ENCODE results near the gene AK5.
A peak's percentile ranks its signal among the peaks of the same experiment; 100 is the strongest.
"Not testable (repeated sequence)": the region's sequence is repeated elsewhere in the genome, so short reads cannot be mapped to it uniquely, and the experiment has no call there.

AK5 gene

DNA sequence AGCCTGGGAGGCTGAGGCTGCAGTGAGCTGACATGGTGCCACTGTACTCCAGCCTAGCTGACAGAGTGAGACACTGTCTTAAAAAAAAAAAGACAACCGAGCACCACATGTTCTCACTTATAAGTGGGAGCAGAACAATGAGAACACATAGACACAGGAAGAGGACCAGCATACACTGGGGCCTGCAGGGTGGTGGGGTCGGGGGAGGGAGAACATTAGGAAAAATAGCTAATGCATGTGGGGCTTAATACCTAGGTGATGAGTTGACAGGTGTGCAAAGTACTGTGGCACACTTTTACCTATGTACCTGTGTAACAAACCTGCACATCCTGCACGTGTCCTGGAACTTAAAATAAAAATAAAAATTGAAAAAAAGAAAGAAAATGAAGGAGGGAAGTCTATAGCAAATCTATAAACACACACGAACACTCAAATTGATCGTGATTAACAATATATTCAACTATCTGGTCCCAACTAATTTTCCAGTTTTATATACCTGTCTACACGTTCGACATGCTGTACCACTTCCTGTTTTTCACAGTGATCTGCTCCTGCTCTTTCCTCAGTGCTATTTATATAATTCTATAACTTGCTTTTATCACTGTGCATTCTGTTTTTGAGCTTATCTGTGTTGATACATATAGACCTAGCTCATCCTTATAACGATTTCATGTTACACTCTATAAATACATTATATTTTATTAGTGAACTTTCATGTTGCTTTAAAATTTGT lies 27.2 kb downstream of the AK5 start:
- DNase-seq (ENCODE audit: low read depth) = no peak
- H3K4me3 ChIP-seq (replicated peaks; ENCODE audit: low read depth, low read length) = no peak overlapping the region
- TF ChIP-seq, protein P1, sequence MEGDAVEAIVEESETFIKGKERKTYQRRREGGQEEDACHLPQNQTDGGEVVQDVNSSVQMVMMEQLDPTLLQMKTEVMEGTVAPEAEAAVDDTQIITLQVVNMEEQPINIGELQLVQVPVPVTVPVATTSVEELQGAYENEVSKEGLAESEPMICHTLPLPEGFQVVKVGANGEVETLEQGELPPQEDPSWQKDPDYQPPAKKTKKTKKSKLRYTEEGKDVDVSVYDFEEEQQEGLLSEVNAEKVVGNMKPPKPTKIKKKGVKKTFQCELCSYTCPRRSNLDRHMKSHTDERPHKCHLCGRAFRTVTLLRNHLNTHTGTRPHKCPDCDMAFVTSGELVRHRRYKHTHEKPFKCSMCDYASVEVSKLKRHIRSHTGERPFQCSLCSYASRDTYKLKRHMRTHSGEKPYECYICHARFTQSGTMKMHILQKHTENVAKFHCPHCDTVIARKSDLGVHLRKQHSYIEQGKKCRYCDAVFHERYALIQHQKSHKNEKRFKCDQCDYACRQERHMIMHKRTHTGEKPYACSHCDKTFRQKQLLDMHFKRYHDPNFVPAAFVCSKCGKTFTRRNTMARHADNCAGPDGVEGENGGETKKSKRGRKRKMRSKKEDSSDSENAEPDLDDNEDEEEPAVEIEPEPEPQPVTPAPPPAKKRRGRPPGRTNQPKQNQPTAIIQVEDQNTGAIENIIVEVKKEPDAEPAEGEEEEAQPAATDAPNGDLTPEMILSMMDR (IDR thresholded peaks at IDR 0.05; ENCODE audit: low read length, missing control alignments) = no peak

DNA sequence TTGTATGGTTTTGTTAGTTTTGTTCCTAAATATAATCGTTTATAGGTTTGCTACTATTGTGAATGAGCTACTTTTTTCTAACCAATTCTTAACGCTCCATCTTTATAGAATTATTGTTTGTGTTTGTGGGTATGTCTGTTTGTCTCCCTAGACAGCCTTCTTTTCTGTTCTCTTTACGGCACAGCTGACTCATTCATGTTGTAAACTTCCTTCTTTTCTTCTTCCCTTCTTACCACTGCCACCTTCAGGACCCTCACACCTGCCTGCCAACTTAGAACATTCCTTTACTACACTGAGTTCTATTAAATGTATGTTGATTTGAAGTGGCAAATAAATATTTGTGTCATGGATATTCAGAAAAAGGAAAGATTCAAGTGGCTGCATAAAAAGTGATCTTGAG lies 29.1 kb downstream of the AK5 start:
- no peak overlapping the region for H3K4me3 ChIP-seq (replicated peaks; ENCODE audit: low read depth, low read length)
- TF ChIP-seq, protein P1 (IDR thresholded peaks at IDR 0.05; ENCODE audit: low read length, missing control alignments) = no peak
- no peak for DNase-seq (ENCODE audit: low read depth)

DNA sequence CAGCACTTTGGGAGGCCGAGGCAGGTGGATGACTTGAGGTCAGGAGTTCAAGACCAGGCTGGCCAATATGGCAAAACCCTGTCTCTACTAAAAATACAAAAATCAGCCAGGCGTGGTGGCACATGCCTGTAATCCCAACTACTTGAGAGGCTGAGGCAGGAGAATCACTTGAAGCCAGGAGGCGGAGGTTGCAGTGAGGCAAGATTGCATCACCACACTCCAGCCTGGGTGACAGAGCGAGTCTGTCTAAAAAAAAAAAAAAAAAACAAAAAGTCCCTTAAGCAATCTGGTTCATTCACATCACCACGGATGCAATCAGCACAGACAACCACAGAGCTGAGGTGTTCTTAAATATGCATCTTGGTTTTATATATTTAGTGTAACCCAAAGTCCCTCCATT lies 30.5 kb downstream of the AK5 start:
- H3K4me3 ChIP-seq (replicated peaks; ENCODE audit: low read depth, low read length) = not testable (repeated sequence)
- peak; percentile 19 for DNase-seq (ENCODE audit: low read depth)

DNA sequence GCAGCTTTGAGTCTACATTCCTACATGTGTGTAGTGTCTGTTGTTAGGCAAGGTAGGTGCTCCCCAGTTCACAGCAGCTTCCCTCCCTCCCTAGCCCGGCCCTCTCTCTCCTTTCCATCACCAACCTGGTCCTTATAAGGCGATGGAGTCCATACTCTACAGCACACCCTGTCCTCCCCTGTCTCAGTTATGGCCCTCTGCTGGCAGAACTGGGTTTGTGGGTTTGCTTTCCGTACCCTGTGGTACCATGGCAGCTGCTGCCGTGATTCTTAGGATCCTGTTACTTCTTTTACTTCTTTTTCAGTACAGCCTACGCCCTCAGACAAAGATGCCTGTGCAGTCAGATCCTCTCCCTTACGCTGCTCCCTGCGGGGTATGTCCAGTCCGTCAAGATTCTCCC lies 31.7 kb downstream of the AK5 start:
- TF ChIP-seq, protein P1 (IDR thresholded peaks at IDR 0.05; ENCODE audit: low read length, missing control alignments) = peak; percentile 56
- no peak overlapping the region for H3K4me3 ChIP-seq (replicated peaks; ENCODE audit: low read depth, low read length)
- DNase-seq (ENCODE audit: low read depth) = peak; percentile 60

DNA sequence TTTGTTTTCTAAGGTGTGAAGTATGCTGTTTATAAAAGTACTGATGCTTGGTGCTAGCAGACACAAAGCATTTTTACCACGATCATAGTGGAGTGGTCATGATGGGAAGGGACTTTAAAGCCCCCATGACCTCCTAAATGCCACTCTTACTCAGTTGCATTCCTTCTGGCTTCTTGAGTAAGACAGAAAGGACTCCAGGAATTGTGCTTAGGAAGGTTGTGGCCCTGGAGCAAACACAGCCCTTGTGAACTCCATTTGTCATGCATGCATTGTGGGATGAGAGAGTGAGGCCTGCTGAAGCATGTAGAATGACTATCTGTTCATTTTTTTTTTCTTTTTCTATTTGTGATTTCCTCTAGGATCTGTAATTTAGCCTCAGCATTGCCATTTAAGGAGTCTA lies 34.2 kb downstream of the AK5 start:
- peak; percentile 7 for DNase-seq (ENCODE audit: low read depth)
- no peak overlapping the region for H3K4me3 ChIP-seq (replicated peaks; ENCODE audit: low read depth, low read length)
- TF ChIP-seq, protein P1 (IDR thresholded peaks at IDR 0.05; ENCODE audit: low read length, missing control alignments) = no peak

DNA sequence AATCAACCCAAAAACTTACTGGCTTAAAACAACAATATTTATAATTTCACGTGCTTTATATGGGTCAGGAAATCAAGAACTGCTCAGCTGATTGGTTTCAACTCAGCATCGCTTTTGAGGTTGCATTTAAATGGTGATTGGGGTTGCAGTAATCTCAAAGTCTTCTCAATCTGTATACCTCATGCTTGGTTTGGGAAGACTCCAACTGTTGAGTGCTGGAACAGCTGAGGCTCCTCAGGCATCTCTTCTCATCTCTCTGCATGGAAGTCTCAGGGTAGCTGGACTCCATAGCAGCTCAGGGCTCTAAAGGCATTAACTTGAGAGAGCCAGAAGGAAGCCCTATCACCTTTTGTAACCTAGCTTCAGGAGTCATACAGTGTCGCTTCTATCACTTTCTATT lies 35.1 kb downstream of the AK5 start:
- H3K4me3 ChIP-seq (replicated peaks; ENCODE audit: low read depth, low read length) = no peak overlapping the region
- TF ChIP-seq, protein P1 (IDR thresholded peaks at IDR 0.05; ENCODE audit: low read length, missing control alignments) = no peak
- no peak for DNase-seq (ENCODE audit: low read depth)

DNA sequence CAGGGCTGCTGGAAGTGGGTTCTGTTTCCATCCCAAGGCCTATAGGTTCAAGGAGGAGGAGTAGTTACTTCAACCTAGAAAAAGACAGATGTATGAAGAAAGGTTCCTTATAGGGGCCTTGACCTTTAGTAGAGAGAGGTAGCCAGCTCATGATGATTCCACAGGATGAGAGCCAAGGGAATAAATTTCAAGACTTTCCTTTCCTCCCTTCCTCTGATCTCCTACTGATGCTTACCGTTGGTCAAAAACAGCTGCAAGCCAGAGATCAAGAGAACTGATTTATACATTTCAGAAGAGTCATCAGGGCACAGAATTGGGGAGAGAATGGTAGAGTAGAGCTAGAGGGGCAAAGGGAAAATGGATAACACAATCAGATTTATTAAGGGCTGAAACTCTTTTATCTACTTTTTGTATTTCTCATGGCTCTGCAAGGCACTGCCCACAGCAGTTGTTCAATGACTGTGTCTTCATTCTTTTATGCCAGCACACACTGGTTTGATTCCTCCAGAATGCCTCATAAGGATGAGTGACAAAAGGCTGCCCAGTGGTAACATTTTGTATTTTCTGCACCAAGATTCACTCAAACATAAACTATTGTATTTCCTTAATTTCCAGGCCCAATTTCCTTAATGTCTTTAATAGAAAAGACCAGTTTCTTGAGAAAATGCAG lies 37.4 kb downstream of the AK5 start:
- no peak for DNase-seq (ENCODE audit: low read depth)
- no peak overlapping the region for H3K4me3 ChIP-seq (replicated peaks; ENCODE audit: low read depth, low read length)
- TF ChIP-seq, protein P1 (IDR thresholded peaks at IDR 0.05; ENCODE audit: low read length, missing control alignments) = no peak
